GM12872 (cell line): ENCODE results near the gene B4GALNT3.

Experiments used
- TF ChIP-seq, protein P1 (sequence below): IDR thresholded peaks from 3 replicates; pipeline ENCODE4 v1.5.1; 2011; ENCODE audit warnings: low read depth, mild to moderate bottlenecking, low read length, moderate library complexity; ENCODE audit not compliant: insufficient read depth

B4GALNT3 gene

DNA sequence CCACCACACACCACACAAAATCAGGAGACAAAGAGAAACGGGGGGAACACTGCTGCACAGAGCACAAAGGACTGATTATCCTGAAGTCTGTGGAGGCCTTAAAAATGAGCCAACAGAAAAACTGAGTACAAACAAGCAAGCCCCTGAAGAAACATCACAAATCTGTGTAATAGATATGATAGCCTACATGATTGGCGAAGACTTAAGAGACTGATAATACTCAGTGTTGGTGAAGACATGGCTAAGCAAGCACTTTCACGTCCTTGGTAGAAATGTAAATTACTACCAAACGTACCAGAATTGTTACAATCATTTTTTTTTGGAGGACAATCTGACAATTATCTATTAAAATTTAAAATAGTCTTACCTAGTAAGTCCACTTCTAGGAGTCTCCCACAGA, 128.9 kb downstream of the B4GALNT3 start:
- TF ChIP-seq, protein P1, sequence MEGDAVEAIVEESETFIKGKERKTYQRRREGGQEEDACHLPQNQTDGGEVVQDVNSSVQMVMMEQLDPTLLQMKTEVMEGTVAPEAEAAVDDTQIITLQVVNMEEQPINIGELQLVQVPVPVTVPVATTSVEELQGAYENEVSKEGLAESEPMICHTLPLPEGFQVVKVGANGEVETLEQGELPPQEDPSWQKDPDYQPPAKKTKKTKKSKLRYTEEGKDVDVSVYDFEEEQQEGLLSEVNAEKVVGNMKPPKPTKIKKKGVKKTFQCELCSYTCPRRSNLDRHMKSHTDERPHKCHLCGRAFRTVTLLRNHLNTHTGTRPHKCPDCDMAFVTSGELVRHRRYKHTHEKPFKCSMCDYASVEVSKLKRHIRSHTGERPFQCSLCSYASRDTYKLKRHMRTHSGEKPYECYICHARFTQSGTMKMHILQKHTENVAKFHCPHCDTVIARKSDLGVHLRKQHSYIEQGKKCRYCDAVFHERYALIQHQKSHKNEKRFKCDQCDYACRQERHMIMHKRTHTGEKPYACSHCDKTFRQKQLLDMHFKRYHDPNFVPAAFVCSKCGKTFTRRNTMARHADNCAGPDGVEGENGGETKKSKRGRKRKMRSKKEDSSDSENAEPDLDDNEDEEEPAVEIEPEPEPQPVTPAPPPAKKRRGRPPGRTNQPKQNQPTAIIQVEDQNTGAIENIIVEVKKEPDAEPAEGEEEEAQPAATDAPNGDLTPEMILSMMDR: no peak

DNA sequence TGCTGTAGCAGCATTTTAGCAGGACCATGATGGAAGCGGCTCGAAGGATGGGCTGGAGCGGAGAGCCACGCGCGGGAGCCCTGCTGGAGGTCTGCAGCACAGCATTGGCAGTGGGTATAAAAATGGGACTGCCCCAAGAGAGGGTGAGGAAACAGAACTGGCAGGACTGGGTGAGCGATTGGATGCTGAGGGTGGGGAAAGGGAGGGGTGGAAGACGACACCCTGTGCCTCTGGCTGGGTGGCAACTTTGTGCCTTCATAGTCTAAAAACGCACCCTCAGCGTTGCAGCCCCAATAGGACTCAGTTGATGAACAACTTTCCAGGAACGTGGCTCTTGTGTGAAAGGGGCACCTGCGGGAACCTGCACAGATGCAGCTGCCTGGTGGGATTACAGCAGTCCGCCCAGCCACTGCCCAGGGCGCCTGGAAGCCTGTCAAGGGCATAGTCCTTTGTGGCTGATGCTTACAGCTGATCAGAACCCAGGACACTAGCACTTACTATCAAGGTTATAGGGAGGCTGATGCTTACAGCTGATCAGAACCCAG, 130.5 kb downstream of the B4GALNT3 start:
- TF ChIP-seq, protein P1: no peak

DNA sequence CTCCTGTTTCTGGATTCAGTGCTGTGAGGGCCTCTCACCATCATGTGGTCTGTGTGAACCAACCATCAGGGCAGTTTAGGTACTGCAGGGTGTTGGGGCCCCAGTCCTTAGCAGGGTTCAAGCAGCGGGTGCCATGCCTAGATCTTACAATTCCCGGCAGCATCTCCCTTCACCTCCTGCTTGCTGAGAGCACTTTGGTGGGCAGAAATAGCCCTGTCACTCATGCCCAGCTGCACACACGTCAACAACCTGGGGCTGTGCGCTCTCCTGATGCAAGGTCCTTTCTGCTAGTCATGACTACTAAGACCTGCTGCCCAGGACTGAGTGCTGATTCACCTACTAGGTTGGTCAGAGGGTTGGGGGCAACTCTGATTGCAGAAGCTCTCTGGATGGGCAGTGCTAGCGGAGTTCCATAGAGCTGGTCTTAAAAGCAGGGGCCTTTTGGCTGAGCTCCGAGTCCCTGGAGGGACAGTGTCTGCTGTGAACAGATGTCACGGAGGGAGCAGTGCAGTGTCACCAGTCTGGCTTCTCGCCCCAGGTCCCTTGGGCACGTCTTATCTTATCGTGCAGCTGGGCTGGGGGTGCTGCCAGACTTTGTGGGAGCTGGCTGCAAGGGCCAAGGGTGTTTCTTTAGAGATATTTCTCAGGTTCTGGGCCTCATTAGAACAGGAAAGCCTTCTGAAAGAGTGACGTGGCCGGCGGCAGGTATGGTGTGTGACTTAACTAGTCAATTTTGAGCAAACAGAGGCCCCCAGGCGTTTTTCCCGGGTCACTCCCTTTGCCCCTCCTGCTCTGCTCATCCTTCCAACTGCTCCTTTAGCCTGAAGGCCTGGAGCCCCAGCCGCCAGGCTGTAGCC, 131.7 kb downstream of the B4GALNT3 start:
- TF ChIP-seq, protein P1: peak; percentile 35; the same call in 1 of the 3 replicates

DNA sequence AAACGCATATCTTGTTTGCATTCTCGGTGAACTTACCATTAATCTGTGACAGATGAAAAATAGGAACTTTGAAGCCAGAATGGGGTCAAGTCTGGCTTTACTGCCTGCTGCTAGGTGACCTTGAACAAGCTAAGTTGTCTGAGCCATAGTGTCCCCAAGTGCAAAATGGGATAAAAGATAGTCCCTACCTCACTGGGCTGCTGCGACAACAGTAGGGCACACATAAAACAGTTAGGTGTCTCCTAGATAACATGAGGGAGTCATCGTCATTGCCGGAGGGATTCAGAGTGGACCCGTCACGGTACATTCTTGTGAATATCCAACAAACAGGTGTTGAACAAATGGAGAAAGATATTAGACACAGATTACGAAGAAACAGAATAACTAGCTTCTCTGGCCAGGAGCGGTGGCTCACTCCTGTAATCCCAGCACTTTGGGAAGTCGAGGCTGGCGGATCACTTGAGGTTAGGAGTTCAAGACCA, 132.3 kb downstream of the B4GALNT3 start:
- TF ChIP-seq, protein P1: no peak

DNA sequence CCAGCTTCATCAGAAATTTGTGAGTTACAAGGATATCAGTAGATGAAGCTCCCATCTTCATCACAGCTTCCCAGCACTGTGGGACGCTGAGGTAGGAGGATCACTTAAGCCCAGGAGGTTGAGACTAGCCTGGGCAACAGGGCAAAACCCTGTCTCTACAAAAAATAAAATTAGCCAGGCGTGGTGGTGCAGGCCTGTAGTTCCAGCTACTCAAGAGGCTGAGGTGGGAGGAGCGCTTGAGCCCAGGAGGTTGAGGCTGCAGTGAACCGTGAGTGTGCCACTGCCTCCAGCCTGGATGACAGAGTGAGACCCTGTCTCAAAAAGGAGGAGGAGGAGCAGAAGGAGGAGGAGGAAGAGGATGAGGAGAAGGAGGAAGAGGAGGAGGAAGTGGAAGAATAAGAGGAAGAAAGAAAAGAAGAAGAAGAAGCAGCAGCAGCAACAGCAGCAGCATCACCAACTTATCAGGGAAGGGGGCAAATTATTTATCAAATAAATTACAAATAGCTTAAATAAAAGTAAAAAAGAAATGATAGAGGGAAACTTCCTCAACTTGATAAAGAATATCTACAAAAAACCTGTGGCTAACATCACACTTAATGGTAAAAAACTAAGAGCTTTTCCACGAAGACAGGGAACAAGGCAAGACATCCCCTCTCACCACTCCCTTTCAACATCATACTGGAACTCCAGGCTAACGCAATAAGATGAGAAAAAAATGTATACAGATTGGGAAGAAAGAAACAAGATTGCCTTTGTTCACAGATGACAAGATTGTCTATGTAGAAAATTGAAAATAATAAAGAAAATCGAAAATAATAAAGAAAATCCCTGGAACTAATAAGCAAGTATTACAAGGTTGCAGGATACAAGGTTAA, 133.9 kb downstream of the B4GALNT3 start:
- TF ChIP-seq, protein P1: no peak

DNA sequence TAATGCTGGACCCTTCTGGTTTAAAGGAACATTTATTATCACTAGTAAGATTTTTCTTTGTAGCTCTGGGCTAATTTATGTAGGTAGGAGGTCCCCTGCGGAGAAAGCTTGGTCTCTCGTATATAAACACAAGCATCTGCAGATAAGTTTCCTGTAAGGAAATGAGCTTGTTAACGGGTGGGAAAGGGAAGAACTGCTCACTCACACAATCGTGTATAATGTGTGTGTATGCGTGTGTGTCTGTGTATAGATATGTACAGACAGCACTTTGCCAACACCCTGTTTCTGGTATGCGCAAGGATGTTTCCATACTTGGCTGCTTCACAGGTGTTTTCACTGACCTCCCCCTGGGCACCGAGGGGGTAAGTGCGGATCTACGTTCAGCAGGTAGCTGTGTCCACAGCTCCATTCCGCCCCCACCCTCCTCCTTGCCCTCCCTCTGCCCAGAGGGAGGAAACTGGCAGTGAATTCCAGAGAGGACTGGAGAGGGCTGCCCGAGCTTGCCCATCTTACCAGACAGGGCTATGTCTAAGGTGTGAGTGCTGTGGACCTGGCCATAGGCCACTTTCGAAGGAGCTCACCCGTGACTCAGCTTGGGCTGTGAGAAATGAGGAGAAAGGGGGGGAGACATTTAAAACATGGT, 138.3 kb downstream of the B4GALNT3 start:
- TF ChIP-seq, protein P1: no peak
